ENCODE data around the gene ARHGAP12. TPM values are rescaled to one million over a fixed set of nuclear protein-coding genes. Genes with fewer than 3 reads are reported as not detected.

The ARHGAP12 gene
- total and polyA plus RNA-seq, 4 donors: 8.6 to 66.0 (median 27.0) TPM

DNA sequence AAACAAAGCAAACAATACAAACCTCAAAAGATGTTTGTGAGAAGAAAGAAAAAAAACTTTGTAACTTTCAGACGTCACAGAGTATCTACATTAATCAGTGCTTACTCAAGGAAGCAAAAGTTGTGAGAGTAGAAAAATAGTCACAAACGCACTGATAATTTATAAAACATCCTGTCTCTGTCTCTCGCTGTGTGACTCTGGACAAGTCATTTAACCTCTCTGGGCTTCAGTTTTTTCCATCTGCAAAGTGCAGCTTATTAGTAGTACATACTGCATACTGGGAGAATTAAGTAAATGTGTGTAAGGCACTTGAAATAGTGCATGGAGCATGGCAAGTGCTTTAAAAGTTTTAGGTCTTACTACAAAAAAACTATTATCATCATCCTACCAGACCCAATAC, 3.8 kb downstream of the ARHGAP12 start:
- Histone ChIP-seq H3K4me3 (no peak overlapping the region), H3K9me3 (ENCODE audit: control insufficient read depth in 4 of 4, insufficient read depth in 3 of 4, low read length in 3 of 4) (no peaks in the 10 kb centered on the region), H3K36me3 (ENCODE audit: control insufficient read depth in 4 of 4, insufficient read depth in 4 of 4, low read length in 4 of 4) (peaks cover 0 to 2% (median 0%) of the 10 kb centered on the region in 4 donors), H3K27me3 (ENCODE audit: control insufficient read depth in 3 of 3, insufficient read depth in 3 of 3, low read length in 2 of 3) (no peaks in the 10 kb centered on the region), H3K9ac (ENCODE audit: insufficient read depth in 1 of 2, low read length in 2 of 2) (no peak overlapping the region), H3K27ac (ENCODE audit: low read depth in 1 of 2, low read length in 1 of 2) (no peak overlapping the region), H3K4me1 (ENCODE audit: control insufficient read depth in 5 of 5, insufficient read depth in 5 of 5, low read length in 5 of 5) (peaks cover 0 to 16% (median 3%) of the 10 kb centered on the region in 5 donors)
- TF ChIP-seq, protein P1, sequence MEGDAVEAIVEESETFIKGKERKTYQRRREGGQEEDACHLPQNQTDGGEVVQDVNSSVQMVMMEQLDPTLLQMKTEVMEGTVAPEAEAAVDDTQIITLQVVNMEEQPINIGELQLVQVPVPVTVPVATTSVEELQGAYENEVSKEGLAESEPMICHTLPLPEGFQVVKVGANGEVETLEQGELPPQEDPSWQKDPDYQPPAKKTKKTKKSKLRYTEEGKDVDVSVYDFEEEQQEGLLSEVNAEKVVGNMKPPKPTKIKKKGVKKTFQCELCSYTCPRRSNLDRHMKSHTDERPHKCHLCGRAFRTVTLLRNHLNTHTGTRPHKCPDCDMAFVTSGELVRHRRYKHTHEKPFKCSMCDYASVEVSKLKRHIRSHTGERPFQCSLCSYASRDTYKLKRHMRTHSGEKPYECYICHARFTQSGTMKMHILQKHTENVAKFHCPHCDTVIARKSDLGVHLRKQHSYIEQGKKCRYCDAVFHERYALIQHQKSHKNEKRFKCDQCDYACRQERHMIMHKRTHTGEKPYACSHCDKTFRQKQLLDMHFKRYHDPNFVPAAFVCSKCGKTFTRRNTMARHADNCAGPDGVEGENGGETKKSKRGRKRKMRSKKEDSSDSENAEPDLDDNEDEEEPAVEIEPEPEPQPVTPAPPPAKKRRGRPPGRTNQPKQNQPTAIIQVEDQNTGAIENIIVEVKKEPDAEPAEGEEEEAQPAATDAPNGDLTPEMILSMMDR (IDR thresholded peaks at IDR 0.05; ENCODE audit: control extremely low read depth, extremely low read depth): no peak
- DNase-seq (no peak), ATAC-seq (ENCODE audit: insufficient read depth, low FRiP score) (no peak)
- 66 to 85% methylated on average over 3 of the region's 3 CpGs for WGBS, 2 donors

DNA sequence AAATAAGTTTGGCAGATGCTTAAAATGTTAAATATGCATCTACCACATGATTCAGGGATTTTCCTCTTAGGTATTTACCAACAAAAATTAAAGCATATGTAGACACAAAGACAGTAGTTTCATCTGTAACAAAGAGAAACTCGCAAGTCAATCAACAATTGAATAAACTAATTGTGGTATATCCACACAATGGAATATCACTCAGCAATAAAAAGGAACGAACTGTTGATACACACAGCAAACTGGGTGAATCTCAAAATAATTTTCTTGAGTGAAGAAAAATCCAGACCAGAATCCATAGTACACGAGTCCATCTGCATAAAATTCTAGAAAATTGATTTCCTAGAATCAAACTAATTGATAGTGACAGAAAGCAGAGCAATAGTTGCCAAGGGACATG, 5.2 kb downstream of the ARHGAP12 start:
- peaks cover 0 to 10% (median 4%) of the 10 kb centered on the region in 5 donors for H3K4me1 ChIP-seq (ENCODE audit: control insufficient read depth in 5 of 5, insufficient read depth in 5 of 5, low read length in 5 of 5)

DNA sequence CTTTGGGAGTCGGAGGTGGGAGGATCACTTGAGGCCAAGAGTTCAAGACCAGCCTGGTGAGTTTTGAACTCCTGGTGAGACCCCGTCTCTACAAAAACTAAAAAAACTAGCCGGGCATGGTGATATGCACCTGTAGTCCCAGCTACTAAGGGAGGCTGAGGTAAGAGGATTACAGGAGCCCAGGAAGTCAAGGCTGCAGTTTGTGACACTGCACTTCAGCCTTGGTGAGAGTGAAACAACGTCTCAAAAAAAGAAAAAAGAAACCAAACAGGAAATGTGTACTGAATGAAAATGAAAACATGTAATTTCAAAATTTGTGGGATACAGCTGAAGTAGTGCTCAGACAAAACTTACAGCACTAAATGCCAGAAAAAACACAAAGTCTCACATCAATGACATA, 7.6 kb downstream of the ARHGAP12 start:
- TF ChIP-seq, protein P1 (IDR thresholded peaks at IDR 0.05; ENCODE audit: control extremely low read depth, extremely low read depth): no peak
- Histone ChIP-seq H3K4me3 (no peak overlapping the region), H3K27ac (ENCODE audit: low read depth in 1 of 2, low read length in 1 of 2) (no peak overlapping the region), H3K9ac (ENCODE audit: insufficient read depth in 1 of 2, low read length in 2 of 2) (no peak overlapping the region), H3K9me3 (ENCODE audit: control insufficient read depth in 4 of 4, insufficient read depth in 3 of 4, low read length in 3 of 4) (no peaks in the 10 kb centered on the region), H3K27me3 (ENCODE audit: control insufficient read depth in 3 of 3, insufficient read depth in 3 of 3, low read length in 2 of 3) (no peaks in the 10 kb centered on the region), H3K4me1 (ENCODE audit: control insufficient read depth in 5 of 5, insufficient read depth in 5 of 5, low read length in 5 of 5) (peaks cover 0 to 3% (median 0%) of the 10 kb centered on the region in 5 donors), H3K36me3 (ENCODE audit: control insufficient read depth in 4 of 4, insufficient read depth in 4 of 4, low read length in 4 of 4) (peaks cover 0 to 2% (median 0%) of the 10 kb centered on the region in 4 donors)
- WGBS, 2 donors: 56 to 67% methylated on average over 4 of the region's 4 CpGs
- ATAC-seq (ENCODE audit: insufficient read depth, low FRiP score) (no peak), DNase-seq (no peak)

More for the DNA sequence above, 5.2 kb downstream of the ARHGAP12 start:
- H3K4me3 ChIP-seq: no peak overlapping the region
- WGBS, 2 donors: 95 to 98% methylated on average over 3 of the region's 3 CpGs
- TF ChIP-seq, protein P1 (IDR thresholded peaks at IDR 0.05; ENCODE audit: control extremely low read depth, extremely low read depth): no peak
- no peak for DNase-seq
- H3K27me3 ChIP-seq (ENCODE audit: control insufficient read depth in 3 of 3, insufficient read depth in 3 of 3, low read length in 2 of 3): no peaks in the 10 kb centered on the region
- H3K9ac ChIP-seq (ENCODE audit: insufficient read depth in 1 of 2, low read length in 2 of 2): no peak overlapping the region
- ATAC-seq (ENCODE audit: insufficient read depth, low FRiP score): no peak
- H3K9me3 ChIP-seq (ENCODE audit: control insufficient read depth in 4 of 4, insufficient read depth in 3 of 4, low read length in 3 of 4): no peaks in the 10 kb centered on the region
- H3K27ac ChIP-seq (ENCODE audit: low read depth in 1 of 2, low read length in 1 of 2): no peak overlapping the region
- H3K36me3 ChIP-seq (ENCODE audit: control insufficient read depth in 4 of 4, insufficient read depth in 4 of 4, low read length in 4 of 4): peaks cover 0 to 2% (median 0%) of the 10 kb centered on the region in 4 donors

DNA sequence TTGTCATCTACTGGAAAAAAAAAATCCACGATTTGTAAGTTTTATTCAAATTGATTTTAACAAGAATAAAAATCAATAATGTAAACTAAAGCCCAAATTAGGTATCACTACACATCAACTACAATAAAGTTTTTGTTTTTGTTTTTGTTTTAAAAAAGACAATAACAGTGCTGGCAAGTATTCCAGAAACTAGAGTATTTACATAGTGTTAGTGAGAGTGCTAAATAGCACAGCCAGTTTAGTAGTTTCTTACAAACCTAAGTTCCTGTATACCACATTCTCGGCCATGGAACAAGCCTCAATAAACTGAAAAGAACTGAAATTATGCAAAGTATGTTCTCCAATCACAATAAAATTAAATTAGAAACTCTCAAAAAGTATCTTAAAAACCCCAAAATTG, 8.1 kb downstream of the ARHGAP12 start:
- Histone ChIP-seq H3K27me3 (ENCODE audit: control insufficient read depth in 3 of 3, insufficient read depth in 3 of 3, low read length in 2 of 3) (no peaks in the 10 kb centered on the region), H3K27ac (ENCODE audit: low read depth in 1 of 2, low read length in 1 of 2) (no peak overlapping the region), H3K36me3 (ENCODE audit: control insufficient read depth in 4 of 4, insufficient read depth in 4 of 4, low read length in 4 of 4) (peaks cover 0 to 2% (median 0%) of the 10 kb centered on the region in 4 donors), H3K4me3 (no peak overlapping the region), H3K9ac (ENCODE audit: insufficient read depth in 1 of 2, low read length in 2 of 2) (no peak overlapping the region), H3K9me3 (ENCODE audit: control insufficient read depth in 4 of 4, insufficient read depth in 3 of 4, low read length in 3 of 4) (no peaks in the 10 kb centered on the region), H3K4me1 (ENCODE audit: control insufficient read depth in 5 of 5, insufficient read depth in 5 of 5, low read length in 5 of 5) (peaks cover 0 to 3% (median 0%) of the 10 kb centered on the region in 5 donors)
- TF ChIP-seq, protein P1 (IDR thresholded peaks at IDR 0.05; ENCODE audit: control extremely low read depth, extremely low read depth): no peak
- no peak for ATAC-seq (ENCODE audit: insufficient read depth, low FRiP score)
- WGBS, 2 donors: 77 to 79% methylated on average over 2 of the region's 2 CpGs
- peak in 1 of 3 donors; percentile 14 for DNase-seq
